PC-3 (cell line): ENCODE measurements around the gene KIF2A.

Source experiments
- CTCF ChIP-seq: fragments of 300-600 bp; sonication (generic); conservative IDR thresholded peaks from 2 replicates; pipeline ENCODE4 v1.5.1; 2017; ENCODE audit warnings: antibody characterized with exemption, low read depth, mild to moderate bottlenecking, low read length
- EZH2 ChIP-seq: fragments of 300-600 bp; sonication (generic); IDR thresholded peaks from one replicate; pipeline ENCODE4 v1.6.1; 2017; ENCODE audit warnings: antibody characterized with exemption, mild to moderate bottlenecking, low read length; ENCODE audit not compliant: unreplicated experiment

GRCh38 chr5:62298118-62298517 is 7.9 kb upstream of the KIF2A start:
- TF ChIP-seq CTCF (no peak), EZH2 (no peak)
